Left renal pelvis (tissue), 4 donors: ENCODE data around the gene XYLT1. TPM values are rescaled to one million over a fixed set of nuclear protein-coding genes. Genes with fewer than 3 reads are reported as not detected.
A peak's percentile ranks its signal among the peaks of the same experiment; 100 is the strongest.
"Not testable (repeated sequence)": the region's sequence is repeated elsewhere in the genome, so short reads cannot be mapped to it uniquely, and the experiment has no call there.

Experiments
- DNase-seq, 4 donors: peaks; one replicate each; pipeline ENCODE4 v3.0.0-alpha.2; 2013; ENCODE audit warnings: low read depth in 4 of 4, low spot score in 3 of 4
- polyA plus RNA-seq, 4 donors: library from polyadenylated mRNA; unstranded; fragments of 120-200 nt; gene quantifications; one replicate each; pipeline ENCODE4 v1.2.1, GENCODE V29; 2013; ENCODE audit not compliant: insufficient read length in 4 of 4

Gene XYLT1
- polyA plus RNA-seq, 4 donors = 5.8 to 8.6 (median 7.3) TPM

DNA sequence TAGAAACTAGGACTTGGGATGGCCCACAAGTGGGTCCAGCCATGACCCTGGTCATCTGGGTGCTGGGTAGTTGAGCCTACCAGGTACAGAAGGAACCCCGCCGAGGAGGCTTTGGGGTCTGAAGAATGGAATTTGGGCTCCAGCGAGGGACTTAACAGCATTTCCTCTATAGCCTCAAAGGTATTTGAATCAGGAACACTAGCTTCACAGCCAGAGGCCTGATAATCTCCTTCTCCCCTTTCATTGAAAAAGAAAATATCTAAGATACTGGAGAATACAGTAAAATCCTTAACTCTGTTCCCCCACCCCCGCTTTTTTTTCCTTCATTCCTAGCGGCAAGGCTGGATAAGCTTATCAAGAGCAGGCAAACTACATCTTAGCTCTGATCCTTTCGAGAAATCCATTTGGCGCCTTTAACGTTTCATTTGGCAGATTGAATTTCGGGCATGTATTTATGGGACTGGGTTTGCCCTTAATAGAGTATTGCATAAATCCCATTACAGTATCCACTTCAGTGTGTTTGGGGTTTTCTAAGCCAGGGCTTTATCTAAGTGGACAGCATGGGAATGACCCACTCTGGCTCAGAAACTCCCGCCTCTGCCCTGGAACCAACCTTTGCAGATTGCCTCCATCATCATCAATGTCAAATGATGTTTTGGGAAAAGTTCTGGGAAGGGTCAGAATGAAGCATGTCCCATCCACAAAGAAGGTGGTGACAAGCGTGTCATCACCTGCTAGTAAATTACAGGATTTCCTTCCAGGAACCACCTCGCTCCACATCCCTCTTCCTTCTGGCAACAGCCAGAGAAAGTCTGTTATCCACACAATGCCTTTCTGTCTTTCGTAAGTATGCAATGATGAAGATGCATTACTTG is 36.9 kb downstream of the XYLT1 start:
- no peak for DNase-seq

DNA sequence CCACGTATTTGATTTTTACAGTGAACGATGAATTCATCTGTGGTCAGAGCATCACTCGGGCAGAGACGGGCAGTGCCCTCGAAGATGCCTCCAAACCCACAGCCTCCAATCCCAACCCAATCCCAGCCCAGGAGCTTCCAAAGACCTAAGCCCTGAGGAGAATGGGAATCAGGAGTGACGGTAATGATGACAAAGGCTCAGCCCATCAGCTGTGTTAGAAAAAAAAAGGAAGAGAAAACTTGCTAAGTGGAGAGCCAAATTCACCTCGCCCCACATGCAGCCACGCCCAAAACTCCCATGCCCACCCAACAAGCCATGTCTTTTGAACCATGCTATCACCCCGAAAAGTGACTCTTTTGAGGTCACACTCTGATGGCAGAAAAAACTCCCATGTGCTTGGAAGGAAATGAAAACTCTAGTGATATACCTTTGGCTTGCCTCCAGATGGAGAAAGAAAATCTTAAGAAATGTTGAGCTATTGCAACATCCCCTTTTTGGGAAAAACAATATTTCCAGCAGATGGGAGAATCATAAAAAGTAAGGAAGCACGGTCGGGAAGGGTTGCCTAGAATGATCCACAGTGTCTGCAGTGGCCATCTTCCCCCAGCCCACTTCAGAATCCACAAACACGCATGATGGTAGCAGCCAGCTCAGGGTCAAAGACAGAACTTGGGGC is 37.7 kb downstream of the XYLT1 start:
- no peak for DNase-seq

DNA sequence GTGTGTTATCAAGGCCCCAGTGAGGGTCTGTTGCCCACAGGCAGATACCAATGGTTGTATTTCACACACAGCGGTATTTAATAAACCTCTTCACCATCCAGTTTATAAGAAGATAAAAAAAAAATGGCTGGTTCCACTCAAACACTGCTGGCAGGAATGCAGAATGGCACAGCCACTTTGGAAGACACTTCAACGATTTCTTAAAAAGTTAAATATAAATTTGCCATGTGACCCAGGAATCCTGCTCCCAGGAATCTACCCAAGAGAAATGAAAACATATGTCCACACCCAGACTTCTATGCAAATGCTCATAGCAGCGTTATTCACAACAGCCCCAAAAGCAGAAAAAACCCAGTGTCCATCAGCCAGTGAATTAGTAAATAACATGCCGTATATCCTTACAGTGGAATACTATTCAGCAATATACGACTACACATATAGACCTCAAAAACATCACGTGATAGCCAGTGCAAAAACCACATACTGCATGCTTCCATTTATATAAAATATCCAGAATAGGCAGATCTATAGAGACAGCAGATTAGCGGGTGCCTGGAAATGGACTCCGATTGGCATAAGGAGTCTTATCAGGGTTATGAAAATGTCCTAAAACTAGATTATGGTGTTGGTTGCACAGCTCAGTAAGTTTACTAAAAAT is 38.7 kb downstream of the XYLT1 start:
- no peak for DNase-seq

DNA sequence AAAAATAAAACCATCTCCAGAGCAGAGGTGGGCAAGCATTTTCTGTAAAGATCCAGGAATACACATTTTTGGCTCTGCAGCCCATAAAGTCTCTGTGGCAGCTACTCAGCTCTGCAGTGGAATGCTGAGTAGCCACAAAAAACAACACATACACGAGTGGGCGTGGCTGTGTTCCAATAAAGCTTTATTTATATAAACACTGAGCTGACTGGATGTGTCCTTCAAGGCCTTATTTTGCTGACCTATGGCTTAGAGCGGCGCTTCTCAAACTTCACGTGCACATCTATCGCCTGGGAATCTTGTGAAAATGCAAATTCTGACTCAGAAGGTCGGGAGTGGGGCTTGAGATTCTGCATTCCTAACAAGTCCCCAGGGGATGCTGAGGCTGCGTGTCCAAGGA is 39.7 kb downstream of the XYLT1 start:
- no peak for DNase-seq

DNA sequence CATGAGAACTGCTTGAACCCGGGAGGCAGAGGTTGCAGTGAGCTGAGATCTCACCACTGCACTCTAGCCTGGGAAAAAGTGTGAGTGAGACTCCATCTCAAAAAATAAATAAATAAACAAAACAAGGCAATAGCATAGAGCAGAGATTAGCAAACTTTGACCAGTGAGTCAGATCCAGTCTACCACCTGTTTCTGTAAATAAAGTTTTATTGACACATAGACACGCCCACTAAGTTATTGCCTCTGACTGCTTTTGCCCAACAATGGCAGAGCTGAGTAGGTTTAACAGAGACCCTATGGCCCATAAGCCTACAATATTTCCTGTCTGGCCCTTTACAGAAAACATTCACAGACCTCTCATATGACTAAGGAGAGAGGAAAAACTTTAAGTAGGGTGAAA is 44.3 kb downstream of the XYLT1 start:
- no peak for DNase-seq

DNA sequence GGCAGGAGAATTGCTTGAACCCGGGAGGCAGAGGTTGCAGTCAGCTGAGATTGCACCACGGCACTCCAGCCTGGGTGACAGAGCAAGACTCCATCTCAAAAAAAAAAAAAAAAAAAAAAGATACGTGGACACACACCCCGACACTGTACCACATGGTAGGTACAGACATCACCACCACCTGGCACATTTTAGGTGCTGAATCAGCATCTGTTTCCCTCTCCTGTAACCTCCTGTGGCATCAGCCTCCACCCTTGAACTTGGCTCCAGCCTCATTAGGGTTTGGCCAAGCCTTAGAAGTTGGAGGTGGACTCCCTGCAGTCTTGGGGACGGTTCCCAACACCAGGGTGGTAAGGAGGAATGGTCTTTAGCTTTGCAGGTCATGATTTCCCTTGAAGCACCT is 46.0 kb downstream of the XYLT1 start:
- no peak for DNase-seq

DNA sequence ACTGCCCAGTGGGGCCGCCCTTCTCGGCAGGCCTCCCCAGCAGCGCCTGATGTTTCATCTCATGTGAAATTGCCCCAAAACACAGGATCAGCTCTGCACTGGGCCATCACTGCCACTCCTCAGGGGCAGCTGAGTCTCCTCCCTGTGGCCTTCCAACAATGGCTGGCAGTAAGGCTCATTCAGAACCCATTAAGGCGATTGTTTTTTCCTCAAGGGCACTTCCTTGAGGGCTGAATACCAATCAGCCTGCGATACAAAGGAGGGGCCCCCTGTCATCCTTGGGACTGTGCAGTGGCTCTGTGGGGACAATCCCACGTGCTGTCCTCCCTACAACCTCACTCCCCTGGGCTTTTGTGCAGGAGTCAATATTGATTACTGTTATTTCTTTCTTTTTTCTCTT is 47.5 kb downstream of the XYLT1 start:
- DNase-seq = no peak

DNA sequence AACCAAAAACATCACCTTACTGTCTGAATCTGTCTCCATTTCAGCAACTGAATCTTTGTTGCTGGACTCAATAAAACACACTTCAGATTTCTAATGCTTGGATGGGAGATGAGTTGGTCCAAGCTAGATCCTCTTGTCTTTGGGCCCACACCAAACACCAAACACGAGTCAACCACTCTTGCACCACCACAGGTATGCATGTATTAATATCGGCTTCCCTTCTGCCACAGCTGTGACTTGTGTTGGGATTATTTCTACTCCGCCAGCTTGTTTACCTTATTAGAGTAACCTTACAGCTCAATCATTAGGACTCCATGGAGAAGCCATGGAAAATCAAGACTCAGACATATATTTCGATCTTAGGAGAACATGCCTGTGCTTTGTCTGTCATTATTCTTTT is 49.9 kb downstream of the XYLT1 start:
- no peak for DNase-seq

DNA sequence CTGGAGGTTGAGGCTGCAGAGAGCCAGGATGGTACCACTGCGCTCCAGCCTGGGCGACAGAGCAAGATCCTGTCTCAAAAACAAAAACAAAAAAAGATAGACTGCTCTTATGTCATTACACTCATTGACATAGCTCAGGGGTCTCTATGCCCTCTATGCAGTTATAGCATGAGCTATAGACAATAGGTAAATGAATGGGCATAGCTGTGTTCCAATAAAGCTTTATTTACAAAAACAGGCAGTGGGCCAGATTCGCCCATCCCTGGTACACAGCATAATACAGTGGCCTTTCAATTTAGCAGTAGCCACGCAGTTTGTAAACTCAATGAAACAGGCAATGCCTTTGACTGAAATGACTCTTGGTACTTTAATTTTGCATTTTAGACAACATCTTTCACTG is 51.5 kb downstream of the XYLT1 start:
- no peak for DNase-seq

DNA sequence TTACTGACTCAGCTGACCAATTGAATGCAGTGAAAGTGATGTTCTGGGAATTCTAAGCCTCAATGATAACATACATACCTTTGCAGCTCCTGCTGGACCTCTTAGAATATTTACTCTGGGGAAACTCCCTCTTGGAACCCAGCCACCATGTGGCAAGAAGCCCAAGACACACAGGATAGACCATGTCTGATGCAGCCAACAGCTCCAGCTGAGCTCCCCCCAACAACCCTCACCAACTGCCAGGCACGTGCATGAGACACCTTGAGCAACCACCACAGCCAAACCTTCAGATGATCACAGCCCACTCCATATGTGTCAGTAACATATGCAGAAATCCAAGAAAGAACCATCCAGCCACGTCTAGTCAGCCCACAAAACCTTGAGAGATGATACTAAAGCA is 53.0 kb downstream of the XYLT1 start:
- no peak for DNase-seq

DNA sequence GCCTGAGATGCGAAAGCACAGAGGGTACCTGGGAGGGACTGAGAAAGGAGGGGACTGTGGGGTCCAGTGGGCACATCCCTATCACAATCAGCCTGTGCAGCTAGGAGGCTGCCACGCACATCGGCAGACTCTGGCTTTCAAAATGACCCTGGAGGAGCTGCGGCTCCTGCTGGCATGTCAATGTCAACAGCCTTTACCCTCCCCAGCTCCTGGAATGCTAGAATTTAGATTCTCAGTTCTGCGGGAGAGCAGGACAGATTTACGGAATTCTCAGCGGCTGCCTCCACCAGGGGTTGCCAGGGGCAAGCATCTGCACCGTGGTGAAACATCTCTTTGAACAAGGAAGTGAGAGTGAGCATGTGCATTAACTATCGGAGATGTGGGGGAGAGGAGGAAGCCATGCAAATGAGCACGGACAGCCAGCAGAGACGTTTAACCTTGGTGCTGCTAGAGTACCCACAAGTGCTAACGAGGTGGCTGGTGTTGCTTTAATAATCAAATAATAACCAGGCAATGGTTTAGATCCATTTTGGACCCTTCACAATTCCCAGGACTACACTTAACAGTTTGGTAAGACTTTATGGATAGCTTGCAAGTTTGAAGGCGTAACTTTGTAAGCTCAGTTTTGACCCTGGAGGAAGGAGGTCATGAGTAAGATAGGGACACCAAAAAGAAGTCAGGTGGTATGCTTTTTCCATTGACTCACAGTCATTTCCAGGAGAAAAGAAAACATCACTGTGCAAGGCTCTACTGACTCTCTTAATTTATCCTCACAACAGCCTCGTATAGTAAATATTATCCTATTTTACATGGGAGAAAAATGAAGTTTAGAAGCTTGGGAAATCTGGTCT is 54.1 kb downstream of the XYLT1 start:
- peak in 1 of 4 donors; percentile 30 for DNase-seq

DNA sequence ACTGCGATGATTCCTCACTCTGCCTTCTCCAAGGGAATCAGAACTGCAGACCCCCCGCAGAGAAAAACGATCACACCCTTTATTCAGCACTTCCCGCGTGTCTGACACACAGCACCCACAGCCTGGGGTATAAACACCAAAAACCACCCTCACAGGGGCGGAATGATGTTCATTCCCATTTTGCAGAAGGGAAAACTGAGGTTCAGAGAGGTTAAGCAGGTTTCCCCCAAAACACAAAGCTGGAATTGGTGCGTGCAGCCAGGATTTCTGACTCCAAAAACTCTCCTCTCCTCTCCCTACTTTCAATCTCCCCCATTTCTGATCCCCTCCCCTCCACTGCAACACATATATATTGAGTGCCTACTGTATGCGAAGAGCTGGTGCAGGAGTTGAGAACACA is 55.8 kb downstream of the XYLT1 start:
- no peak for DNase-seq

DNA sequence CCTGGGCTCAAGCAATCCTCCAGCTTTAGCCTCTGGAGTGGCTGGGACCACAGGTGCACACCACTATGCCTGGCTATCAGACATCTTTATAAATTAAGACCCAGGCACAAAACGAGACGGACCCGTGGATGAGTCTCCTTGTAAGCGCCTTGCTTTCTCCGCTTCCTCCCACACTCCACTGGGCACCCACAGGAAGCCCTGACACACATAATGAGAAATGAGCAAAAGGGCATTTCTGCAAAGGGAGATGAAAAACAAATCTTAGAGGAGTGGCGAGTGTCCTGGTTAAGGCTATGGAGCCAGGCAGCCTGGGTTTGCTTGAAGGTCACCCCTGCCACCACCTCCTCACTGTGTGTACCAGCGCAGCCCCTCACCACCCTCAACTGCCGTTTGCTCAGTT is 56.3 kb downstream of the XYLT1 start:
- no peak for DNase-seq

DNA sequence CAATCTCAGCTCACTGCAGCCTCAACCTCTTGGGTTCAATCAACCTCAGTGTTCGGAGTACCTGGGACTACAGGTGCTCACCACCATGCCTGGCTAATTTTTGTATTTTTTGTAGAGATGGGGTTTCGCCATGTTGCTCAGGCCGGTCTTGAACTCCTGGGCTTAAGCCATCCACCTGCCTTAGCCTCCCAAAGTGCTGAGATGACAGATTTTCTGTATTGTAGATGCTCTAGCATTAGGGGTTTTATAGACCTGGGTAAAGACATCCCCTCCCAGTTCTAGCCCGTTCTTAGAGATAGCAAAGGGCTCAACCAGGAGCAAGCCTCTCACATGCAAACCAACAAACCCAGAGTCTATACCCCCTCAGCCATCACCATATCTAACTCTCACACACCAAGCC is 57.3 kb downstream of the XYLT1 start:
- DNase-seq = no peak

DNA sequence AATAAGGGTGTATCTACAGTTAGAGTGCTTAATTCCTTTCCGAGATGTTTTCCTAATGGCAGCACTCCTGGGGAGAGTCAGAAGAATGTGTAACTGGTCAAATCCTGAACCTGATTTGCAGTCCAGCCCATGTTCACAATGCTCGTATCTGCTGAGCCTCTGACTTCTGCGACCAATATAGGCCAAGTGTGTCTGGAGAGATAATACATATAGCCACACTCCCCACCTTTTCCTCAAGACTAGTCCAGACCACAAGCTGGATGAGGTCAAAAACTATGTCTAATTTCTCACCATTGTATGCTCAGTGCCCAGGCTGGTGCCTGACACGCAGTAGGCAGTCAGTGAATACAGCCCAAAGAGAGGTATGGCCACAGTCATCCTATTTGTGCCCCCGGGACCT is 58.0 kb downstream of the XYLT1 start:
- no peak for DNase-seq

DNA sequence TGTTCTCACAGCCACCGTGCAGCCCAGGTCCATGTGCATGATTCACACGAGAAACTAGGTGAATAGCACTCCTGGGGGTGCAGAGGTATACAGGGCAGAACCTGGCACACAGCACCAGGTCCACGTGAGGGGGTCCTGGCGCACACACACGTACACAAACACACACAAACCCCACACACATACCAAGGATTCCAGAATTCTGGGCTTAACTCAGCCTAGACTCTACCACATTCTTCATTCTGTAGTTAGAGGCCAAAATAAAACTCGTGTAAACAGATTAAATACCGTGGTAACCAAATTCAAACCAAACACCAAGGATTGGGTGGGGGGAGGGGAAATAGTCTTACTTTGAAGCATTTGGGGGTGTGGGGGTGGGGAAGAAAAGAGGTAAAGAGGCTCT is 58.5 kb downstream of the XYLT1 start:
- DNase-seq = no peak

DNA sequence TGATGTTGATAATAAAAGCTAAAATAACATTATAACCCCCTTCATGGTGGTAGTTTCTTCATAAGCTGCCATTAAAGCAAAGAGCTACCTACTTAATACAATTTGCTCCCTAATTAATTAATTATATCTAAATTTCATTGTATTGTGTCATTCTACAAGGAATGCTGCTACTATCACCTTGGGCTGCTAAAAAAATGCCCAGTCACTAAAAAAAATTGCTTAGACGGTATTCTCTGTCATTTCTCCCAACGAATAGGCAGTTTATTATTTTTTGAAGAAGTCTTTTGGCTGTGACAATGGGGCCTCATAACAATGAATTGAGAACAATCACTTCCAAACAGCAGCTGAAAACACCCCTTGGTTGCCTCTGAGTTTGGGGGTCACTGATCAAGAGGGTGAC is 59.5 kb downstream of the XYLT1 start:
- DNase-seq = no peak

DNA sequence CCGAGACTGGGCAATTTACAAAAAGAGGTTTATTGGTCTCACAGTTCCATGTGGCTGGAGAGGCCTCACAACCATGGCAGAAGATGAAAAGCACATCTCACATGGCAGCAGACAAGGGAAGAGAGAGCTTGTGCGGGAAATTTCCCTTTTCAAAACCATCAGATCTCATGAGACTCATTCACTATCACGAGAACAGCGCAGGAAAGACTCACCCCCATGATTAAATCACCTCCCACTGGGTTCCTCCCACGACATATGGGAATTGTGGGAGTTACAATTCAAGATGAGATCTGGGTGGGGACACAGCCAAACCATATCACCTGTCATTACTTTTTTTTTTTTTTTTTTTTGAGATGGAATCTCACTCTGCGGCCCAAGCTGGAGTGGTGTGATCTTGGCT is 60.4 kb downstream of the XYLT1 start:
- not testable (repeated sequence) for DNase-seq

DNA sequence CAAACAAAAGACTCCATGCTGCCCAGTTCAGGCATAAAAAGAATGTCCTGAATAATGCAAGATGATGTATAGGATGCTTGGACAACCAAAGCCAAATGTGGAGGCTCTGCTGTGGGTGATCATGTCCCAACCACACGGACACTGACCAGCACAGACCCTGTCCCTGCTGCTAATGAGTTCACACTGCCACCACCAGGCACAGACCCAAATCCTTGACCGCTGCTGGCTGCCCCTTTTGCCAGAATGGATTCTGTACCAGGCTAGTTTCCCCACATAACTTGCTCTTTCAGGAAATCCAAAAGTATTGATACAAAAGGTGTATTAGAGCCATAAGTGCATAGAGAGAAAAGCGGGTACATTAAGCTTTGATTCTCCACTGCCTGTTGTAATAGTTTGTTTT is 60.9 kb downstream of the XYLT1 start:
- no peak for DNase-seq

DNA sequence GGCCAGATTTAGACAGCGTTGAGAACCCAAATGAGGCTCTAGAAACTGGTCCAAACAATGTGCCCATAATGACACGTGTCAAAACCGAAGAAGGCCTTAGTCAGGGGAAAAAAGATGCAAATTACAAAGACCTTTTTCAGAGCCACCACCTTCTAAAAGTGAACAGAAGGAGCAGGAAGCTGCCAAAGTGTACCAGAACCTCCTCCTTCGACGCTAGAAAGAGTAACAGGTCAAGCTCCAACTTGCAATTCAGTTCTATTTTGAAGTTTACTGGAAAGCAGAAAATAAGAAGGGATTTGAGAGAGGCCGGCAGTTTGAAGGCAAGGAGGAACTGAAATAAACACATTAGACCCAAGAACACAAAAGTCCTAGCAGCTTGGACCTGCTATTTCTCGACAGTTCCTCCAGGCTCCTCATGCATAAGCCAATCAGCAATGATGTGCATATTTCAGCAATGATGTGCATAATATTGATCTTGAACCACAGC is 61.8 kb downstream of the XYLT1 start:
- no peak for DNase-seq

DNA sequence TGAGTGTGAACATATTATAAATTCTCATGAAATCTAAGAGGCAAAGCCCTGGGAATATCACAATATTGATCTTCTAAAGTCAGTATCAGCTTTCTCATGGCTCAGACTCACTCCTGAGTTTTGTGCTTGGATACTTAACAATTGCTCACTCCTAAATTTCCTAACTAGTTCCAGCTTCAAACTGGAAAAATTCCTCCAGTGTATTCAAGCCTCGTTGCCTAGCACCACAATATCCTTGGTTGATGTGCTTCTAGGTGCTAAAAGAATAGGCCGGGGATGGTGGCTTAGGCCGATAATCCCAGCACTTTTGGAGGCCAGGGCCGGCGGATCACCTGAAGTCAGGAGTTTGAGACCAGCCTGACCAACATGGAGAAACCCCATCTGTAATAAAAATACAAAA is 62.5 kb downstream of the XYLT1 start:
- DNase-seq = no peak
